IMR-90 (cell line): ENCODE measurements around the gene SLC44A5. TPM values are rescaled to one million over a fixed set of nuclear protein-coding genes. Genes with fewer than 3 reads are reported as not detected.

Experiments used
- ATAC-seq: fragments of 200-7000 bp; cut with Tn5 transposase; 2 replicates; pipeline ENCODE4 v1.9.1; 2020; ENCODE audit warnings: low read depth, mild to moderate bottlenecking, moderate library complexity
- BruUV-seq: library from RNA; stranded (reverse); fragments of 400-500 nt; replicated peaks from 2 replicates; lab custom pipeline; 2021; lab: Mats Ljungman, UMichigan
- CTCF ChIA-PET: fragments of 300-600 bp; formaldehyde crosslinking; extraction: SDS; loops from one replicate; lab custom pipeline; 2021; ENCODE audit warnings: antibody characterized with exemption; lab: Yijun Ruan, JAX
- POLR2A ChIA-PET: fragments of 300-600 bp; sonication (Branson Sonifier 250); formaldehyde crosslinking; loops from one replicate; lab custom pipeline; 2022; ENCODE audit warnings: antibody characterized with exemption; ENCODE audit not compliant: unreplicated experiment; lab: Charles Lee
- DNase-seq: peaks from one replicate; pipeline ENCODE4 v3.0.0; 2013
- H2AFZ ChIP-seq: replicated peaks from 2 replicates; pipeline ENCODE3; 2013; ENCODE audit warnings: low read length, mild to moderate bottlenecking; ENCODE audit not compliant: poor library complexity
- H2AK5ac ChIP-seq: 2 replicates; pipeline ENCODE4 v1.6.1; 2013; ENCODE audit warnings: low read depth, low read length, inconsistent platforms
- H2AK9ac ChIP-seq: replicated peaks from 2 replicates; pipeline ENCODE3; 2013; ENCODE audit warnings: mild to moderate bottlenecking, low read depth, low read length, moderate library complexity; ENCODE audit not compliant: poor library complexity
- H2BK120ac ChIP-seq: 2 replicates; pipeline ENCODE4 v1.6.1; 2013; ENCODE audit warnings: low read depth, low read length, inconsistent platforms
- H2BK15ac ChIP-seq: 3 replicates; pipeline ENCODE4 v1.6.1; 2013; ENCODE audit warnings: low read depth, low read length, inconsistent platforms
- H2BK20ac ChIP-seq: 2 replicates; pipeline ENCODE4 v1.6.1; 2013; ENCODE audit warnings: low read depth, mild to moderate bottlenecking, inconsistent platforms, low read length, moderate library complexity
- H2BK5ac ChIP-seq: 2 replicates; pipeline ENCODE4 v1.6.1; 2013; ENCODE audit warnings: mild to moderate bottlenecking, low read depth, low read length, inconsistent platforms; ENCODE audit not compliant: poor library complexity, severe bottlenecking
- H3K14ac ChIP-seq: replicated peaks from 2 replicates; pipeline ENCODE4 v1.6.1; 2013; ENCODE audit warnings: low read depth, low read length, inconsistent platforms
- H3K18ac ChIP-seq: 2 replicates; pipeline ENCODE4 v1.6.1; 2013; ENCODE audit warnings: low read depth, low read length, control low read depth
- H3K23ac ChIP-seq: 2 replicates; pipeline ENCODE4 v1.6.1; 2013; ENCODE audit warnings: low read depth, low read length, inconsistent platforms
- H3K27ac ChIP-seq: 2 replicates; pipeline ENCODE4 v1.5.1; 2013; ENCODE audit warnings: mild to moderate bottlenecking, control low read depth, low read length; ENCODE audit not compliant: insufficient read depth
- H3K27me3 ChIP-seq: 2 replicates; pipeline ENCODE4 v1.6.1; 2013; ENCODE audit warnings: low read length; ENCODE audit not compliant: control insufficient read depth, insufficient read depth
- H3K36me3 ChIP-seq: 2 replicates; pipeline ENCODE4 v1.6.1; 2013; ENCODE audit warnings: low read length, mixed read lengths; ENCODE audit not compliant: control insufficient read depth, insufficient read depth
- H3K4ac ChIP-seq: 2 replicates; pipeline ENCODE4 v1.6.1; 2013; ENCODE audit warnings: low read depth, low read length, inconsistent platforms
- H3K4me1 ChIP-seq: 2 replicates; pipeline ENCODE4 v1.6.1; 2013; ENCODE audit warnings: low read length, mixed read lengths; ENCODE audit not compliant: control insufficient read depth, insufficient read depth
- H3K4me2 ChIP-seq: 2 replicates; pipeline ENCODE4 v1.6.1; 2013; ENCODE audit warnings: low read depth, mild to moderate bottlenecking, control low read depth, low read length, moderate library complexity
- H3K4me3 ChIP-seq: 2 replicates; pipeline ENCODE4 v1.5.1; 2013; ENCODE audit warnings: low read depth, mild to moderate bottlenecking, control low read depth, low read length, moderate library complexity; ENCODE audit not compliant: insufficient read depth
- H3K56ac ChIP-seq: 2 replicates; pipeline ENCODE4 v1.6.1; 2013; ENCODE audit warnings: low read length, inconsistent platforms; ENCODE audit not compliant: insufficient read depth; ENCODE audit errors: extremely low read depth
- H3K79me1 ChIP-seq, 2 experiments: 2 replicates each; pipeline ENCODE4 v1.6.1; 2013; ENCODE audit warnings: low read length in 2 of 2, inconsistent platforms in 1 of 2, low read depth in 1 of 2
- H3K9ac ChIP-seq: 2 replicates; pipeline ENCODE4 v1.6.1; 2013; ENCODE audit warnings: low read depth, low read length, control low read depth
- H3K9me1 ChIP-seq: 2 replicates; pipeline ENCODE4 v1.6.1; 2013; ENCODE audit warnings: low read length, inconsistent platforms; ENCODE audit not compliant: insufficient read depth
- H3K9me3 ChIP-seq: 2 replicates; pipeline ENCODE4 v1.6.1; 2013; ENCODE audit warnings: low read length; ENCODE audit not compliant: control insufficient read depth, insufficient read depth
- H4K20me1 ChIP-seq: 2 replicates; pipeline ENCODE4 v1.6.1; 2013; ENCODE audit warnings: low read length, inconsistent platforms; ENCODE audit not compliant: insufficient read depth
- H4K5ac ChIP-seq: 2 replicates; pipeline ENCODE4 v1.6.1; 2013; ENCODE audit warnings: mild to moderate bottlenecking, low read depth, low read length, control low read depth
- H4K8ac ChIP-seq, 2 experiments: 2 replicates each; pipeline ENCODE4 v1.6.1; 2013; ENCODE audit warnings: low read depth in 2 of 2, low read length in 2 of 2, control low read depth in 1 of 2, inconsistent platforms in 1 of 2
- H4K91ac ChIP-seq: 2 replicates; pipeline ENCODE4 v1.6.1; 2013; ENCODE audit warnings: low read depth, low read length, inconsistent platforms; ENCODE audit not compliant: insufficient read depth
- BHLHE40 ChIP-seq: fragments of 150-350 bp; IDR thresholded peaks from 2 replicates; pipeline ENCODE4 v1.6.1; 2016; ENCODE audit warnings: mild to moderate bottlenecking, low read depth, low read length
- CEBPB ChIP-seq: IDR thresholded peaks from 2 replicates; pipeline ENCODE4 v1.6.1; 2012; ENCODE audit warnings: low read depth, low read length, improper control_type of control experiment
- CHD1 ChIP-seq: IDR thresholded peaks from 2 replicates; pipeline ENCODE4 v1.6.1; 2012; ENCODE audit warnings: low read depth, low read length, improper control_type of control experiment
- CTCF ChIP-seq: conservative IDR thresholded peaks from 2 replicates; pipeline ENCODE4 v1.5.1; 2012; ENCODE audit warnings: mild to moderate bottlenecking, low read depth, low read length, improper control_type of control experiment
- ELK1 ChIP-seq: fragments of 150-350 bp; IDR thresholded peaks from 2 replicates; pipeline ENCODE4 v1.6.1; 2016; ENCODE audit warnings: low read depth, mild to moderate bottlenecking, low read length, moderate library complexity, borderline replicate concordance
- FOS ChIP-seq: fragments of 150-350 bp; IDR thresholded peaks from 2 replicates; pipeline ENCODE4 v1.6.1; 2016; ENCODE audit warnings: low read depth, low read length
- MAFK ChIP-seq: IDR thresholded peaks from 2 replicates; pipeline ENCODE4 v1.6.1; 2012; ENCODE audit warnings: low read depth, low read length, improper control_type of control experiment
- MAZ ChIP-seq: IDR thresholded peaks from 2 replicates; pipeline ENCODE4 v1.6.1; 2012; ENCODE audit warnings: low read depth, mild to moderate bottlenecking, low read length, improper control_type of control experiment, moderate library complexity, borderline replicate concordance
- MXI1 ChIP-seq: IDR thresholded peaks from 2 replicates; pipeline ENCODE4 v1.6.1; 2012; ENCODE audit warnings: low read depth, mild to moderate bottlenecking, low read length, moderate library complexity, borderline replicate concordance
- NFE2L2 ChIP-seq: fragments of 150-350 bp; IDR thresholded peaks from 2 replicates; pipeline ENCODE4 v1.6.1; 2016; ENCODE audit warnings: low read depth, mild to moderate bottlenecking, low read length
- POLR2A ChIP-seq: IDR thresholded peaks from 2 replicates; pipeline ENCODE4 v1.6.1; 2012; ENCODE audit warnings: mild to moderate bottlenecking, low read depth, low read length
- RAD21 ChIP-seq: IDR thresholded peaks from 2 replicates; pipeline ENCODE4 v1.6.1; 2012; ENCODE audit warnings: low read length, improper control_type of control experiment
- RCOR1 ChIP-seq: IDR thresholded peaks from 2 replicates; pipeline ENCODE4 v1.6.1; 2012; ENCODE audit warnings: mild to moderate bottlenecking, low read length, improper control_type of control experiment; ENCODE audit not compliant: insufficient replicate concordance
- RFX5 ChIP-seq: IDR thresholded peaks from 2 replicates; pipeline ENCODE4 v1.8.0; 2012; ENCODE audit warnings: low read depth, mild to moderate bottlenecking, low read length, moderate library complexity
- SMC3 ChIP-seq: fragments of 150-350 bp; IDR thresholded peaks from 2 replicates; pipeline ENCODE4 v1.6.1; 2016; ENCODE audit warnings: low read depth, mild to moderate bottlenecking, antibody characterized with exemption, low read length, moderate library complexity
- USF2 ChIP-seq: fragments of 150-350 bp; IDR thresholded peaks from 2 replicates; pipeline ENCODE4 v1.6.1; 2017; ENCODE audit warnings: mild to moderate bottlenecking, antibody characterized with exemption, low read length, low read depth
- WGBS, 2 experiments: methylation state at CpG; one replicate each; pipeline versions ENCODE4 v1.1.5 to v1.1.7; 2013; ENCODE audit warnings: missing lambda C conversion rate in 2 of 2; ENCODE audit not compliant: insufficient read length in 1 of 2; ENCODE audit errors: extremely low coverage in 2 of 2; 5-methylcytosine and 5-hydroxymethylcytosine counted together
- dilution Hi-C: fragments of 300-500 bp; cut with HindIII; formaldehyde crosslinking; loops from one replicate; pipeline ENCODE4 v1.14.3; 2018; ENCODE audit warnings: low sequenced_read_pairs; ENCODE audit not compliant: unreplicated experiment
- in situ Hi-C: fragments of 300-500 bp; cut with MboI; formaldehyde crosslinking; loops from 3 replicates; pipeline ENCODE4 v1.14.3; 2019; ENCODE audit warnings: low sequenced_read_pairs, inconsistent platforms, mixed read lengths
- intact Hi-C: fragments of 100-400 bp; cut with micrococcal nuclease; formaldehyde crosslinking; loops from 2 replicates; pipeline ENCODE4 v1.10.0; 2022
- polyA plus RNA-seq, 3 experiments: library from polyadenylated mRNA; depleted of rRNA; stranded (reverse); fragments of >200 nt; gene quantifications; 2 replicates each; pipeline ENCODE4 v1.2.3, GENCODE V29; 2012; ENCODE audit warnings: low replicate concordance in 1 of 3
- total RNA-seq: library from RNA; depleted of rRNA; stranded (reverse); fragments of >200 nt; gene quantifications from 2 replicates; pipeline ENCODE4 v1.2.3, GENCODE V29; 2012

SLC44A5 gene
- total and polyA plus RNA-seq, 2 of the 4 experiments (the other 2 are of a cell fraction): under 0.01 TPM; not detected in 1

GRCh38 chr1:75471252-75471651 is 139.7 kb downstream of the SLC44A5 start:
- Histone ChIP-seq H3K9me3 (peaks cover 4% of the 10 kb centered on the region; the same call in 1 of the 2 replicates), H3K14ac (no peak overlapping the region), H4K91ac (no peak overlapping the region), H2BK5ac (no peak overlapping the region), H2AFZ (no peak overlapping the region), H3K4me2 (no peak overlapping the region), H2BK15ac (no peak overlapping the region), H3K27me3 (no peaks in the 10 kb centered on the region), H3K9me1 (no peaks in the 10 kb centered on the region), H3K4ac (no peak overlapping the region), H3K9ac (no peak overlapping the region), H2BK120ac (no peak overlapping the region), H4K20me1 (no peaks in the 10 kb centered on the region), H2AK5ac (no peak overlapping the region), H2AK9ac (no peak overlapping the region), H3K27ac (no peak overlapping the region), H3K23ac (no peak overlapping the region), H3K79me1 (no peaks in the 10 kb centered on the region), H3K18ac (no peak overlapping the region), H4K5ac (no peak overlapping the region), H3K56ac (no peak overlapping the region), H3K36me3 (no peaks in the 10 kb centered on the region), H3K4me1 (no peaks in the 10 kb centered on the region), H2BK20ac (no peak overlapping the region), H3K4me3 (no peak overlapping the region), H4K8ac (no peak overlapping the region)
- TF ChIP-seq RAD21 (no peak), RFX5 (no peak), BHLHE40 (no peak), POLR2A (no peak), NFE2L2 (no peak), CHD1 (no peak), FOS (no peak), MAZ (no peak), CEBPB (no peak), CTCF (no peak), USF2 (no peak), MXI1 (no peak), RCOR1 (no peak), SMC3 (no peak), ELK1 (no peak), MAFK (no peak)
- ChIA-PET POLR2A (no interaction called here), CTCF (no interaction called here)
- ATAC-seq (no peak), DNase-seq (no peak)
- no TSS peak for BruUV-seq
- intact Hi-C loops (no loop called here), dilution Hi-C loops (no loop called here), in situ Hi-C loops (no loop called here)
- WGBS, 2 experiments: no CpG with 5 or more reads among the region's 3 CpGs
